CD4-positive, alpha-beta T cell treated with Interleukin-21 for 1 hour (primary cell): ENCODE measurements around the gene TXNDC8.

ENCODE experiments used
- DNase-seq: peaks from one replicate; pipeline ENCODE4 v3.0.0-alpha.2; 2020

The TXNDC8 gene

DNA sequence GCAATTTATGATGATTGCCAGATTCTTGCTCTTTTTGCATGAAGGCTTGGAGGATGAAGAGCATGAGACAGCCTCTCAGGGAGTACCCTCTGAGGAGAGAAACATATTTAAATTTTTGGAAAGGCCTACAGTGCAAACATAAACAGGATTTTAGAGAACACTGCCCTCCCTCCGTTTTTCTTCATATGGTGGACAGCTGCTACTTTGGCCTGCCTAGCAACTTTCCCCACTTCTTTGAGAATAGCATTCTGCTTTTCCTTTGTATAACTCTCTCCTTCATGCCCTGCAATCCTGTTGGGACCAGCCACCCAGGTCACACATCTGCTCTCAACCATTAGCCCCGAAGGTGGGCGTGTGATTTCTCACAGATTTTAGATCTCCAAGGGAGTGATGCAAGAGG, 60.9 kb downstream of the TXNDC8 start:
- no peak for DNase-seq

- DNase-seq, result no peak
Measured at GRCh38 chr9:110270211-110270995, 67.3 kb downstream of the TXNDC8 start.

- no peak for DNase-seq
Measured at GRCh38 chr9:110266795-110267194, 70.9 kb downstream of the TXNDC8 start.

DNA sequence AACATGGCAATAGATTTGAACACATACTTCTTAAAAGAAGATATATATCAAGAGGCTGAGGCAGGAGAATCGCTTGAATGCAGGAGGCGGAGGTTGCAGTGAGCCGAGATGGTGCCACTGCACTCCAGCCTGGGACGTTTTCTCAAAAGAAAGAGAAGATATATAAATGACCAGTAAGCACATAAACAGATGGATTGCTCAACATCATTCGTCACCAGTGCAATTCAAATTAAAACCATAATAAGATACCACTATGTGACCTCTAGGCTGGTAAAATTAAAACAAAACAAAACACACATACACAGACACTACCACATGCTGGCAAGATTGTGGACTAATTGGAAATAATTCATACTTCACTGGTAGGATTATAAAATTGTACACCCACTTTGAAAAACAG, 76.0 kb downstream of the TXNDC8 start:
- DNase-seq, result no peak

- no peak for DNase-seq
Measured at GRCh38 chr9:110260911-110261310, 76.8 kb downstream of the TXNDC8 start.

DNA sequence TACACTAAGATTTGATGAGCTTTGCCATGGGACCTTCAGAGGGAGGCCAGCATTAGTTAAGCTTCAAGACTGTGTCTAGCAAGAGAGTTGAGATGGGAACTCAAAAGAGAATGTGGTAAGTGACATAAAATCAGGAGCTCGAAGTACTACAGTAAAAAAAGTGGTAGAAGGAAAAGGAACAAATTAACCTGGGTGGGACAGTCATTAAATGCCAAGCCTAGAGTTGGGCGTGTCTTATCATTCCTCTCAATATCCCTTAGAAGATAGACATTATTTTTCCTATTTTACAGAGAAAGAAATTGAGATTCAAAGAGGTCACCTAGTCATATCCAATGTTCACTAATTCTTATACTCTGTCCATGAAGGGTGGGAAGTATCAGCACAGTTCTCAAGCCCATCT, 78.1 kb downstream of the TXNDC8 start:
- no peak for DNase-seq

GRCh38 chr9:110258690-110259091, 79.0 kb downstream of the TXNDC8 start:
- DNase-seq, result no peak

- DNase-seq, result no peak
Measured at GRCh38 chr9:110257956-110258355, 79.7 kb downstream of the TXNDC8 start.

GRCh38 chr9:110257097-110257841, 80.4 kb downstream of the TXNDC8 start:
- no peak for DNase-seq

GRCh38 chr9:110256380-110257096, 81.1 kb downstream of the TXNDC8 start, which contains the start of gene TXN:
Gene TXN, minus strand, starts transcription at chr9:110256507. Its CDS starts 72 bp downstream, at chr9:110256435.
- DNase-seq, result peak; percentile 84

- peak; percentile 19 for DNase-seq
Measured at GRCh38 chr9:110255463-110256379, 81.9 kb downstream of the TXNDC8 start.

GRCh38 chr9:110255034-110255462, 82.6 kb downstream of the TXNDC8 start:
- DNase-seq, result peak; percentile 15

- no peak for DNase-seq
Measured at GRCh38 chr9:110254500-110254899, 83.2 kb downstream of the TXNDC8 start.
